GM19455 (cell line): Measurements from ENCODE around the gene HTR4.
"Not testable (repeated sequence)": the region's sequence is repeated elsewhere in the genome, so short reads cannot be mapped to it uniquely, and the experiment has no call there.

Experiments
- ATAC-seq: cut with Tn5 transposase; IDR thresholded peaks from one replicate; pipeline ENCODE4 v1.9.1; 2021; ENCODE audit not compliant: unreplicated experiment

Gene HTR4, protein sequence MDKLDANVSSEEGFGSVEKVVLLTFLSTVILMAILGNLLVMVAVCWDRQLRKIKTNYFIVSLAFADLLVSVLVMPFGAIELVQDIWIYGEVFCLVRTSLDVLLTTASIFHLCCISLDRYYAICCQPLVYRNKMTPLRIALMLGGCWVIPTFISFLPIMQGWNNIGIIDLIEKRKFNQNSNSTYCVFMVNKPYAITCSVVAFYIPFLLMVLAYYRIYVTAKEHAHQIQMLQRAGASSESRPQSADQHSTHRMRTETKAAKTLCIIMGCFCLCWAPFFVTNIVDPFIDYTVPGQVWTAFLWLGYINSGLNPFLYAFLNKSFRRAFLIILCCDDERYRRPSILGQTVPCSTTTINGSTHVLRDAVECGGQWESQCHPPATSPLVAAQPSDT

DNA sequence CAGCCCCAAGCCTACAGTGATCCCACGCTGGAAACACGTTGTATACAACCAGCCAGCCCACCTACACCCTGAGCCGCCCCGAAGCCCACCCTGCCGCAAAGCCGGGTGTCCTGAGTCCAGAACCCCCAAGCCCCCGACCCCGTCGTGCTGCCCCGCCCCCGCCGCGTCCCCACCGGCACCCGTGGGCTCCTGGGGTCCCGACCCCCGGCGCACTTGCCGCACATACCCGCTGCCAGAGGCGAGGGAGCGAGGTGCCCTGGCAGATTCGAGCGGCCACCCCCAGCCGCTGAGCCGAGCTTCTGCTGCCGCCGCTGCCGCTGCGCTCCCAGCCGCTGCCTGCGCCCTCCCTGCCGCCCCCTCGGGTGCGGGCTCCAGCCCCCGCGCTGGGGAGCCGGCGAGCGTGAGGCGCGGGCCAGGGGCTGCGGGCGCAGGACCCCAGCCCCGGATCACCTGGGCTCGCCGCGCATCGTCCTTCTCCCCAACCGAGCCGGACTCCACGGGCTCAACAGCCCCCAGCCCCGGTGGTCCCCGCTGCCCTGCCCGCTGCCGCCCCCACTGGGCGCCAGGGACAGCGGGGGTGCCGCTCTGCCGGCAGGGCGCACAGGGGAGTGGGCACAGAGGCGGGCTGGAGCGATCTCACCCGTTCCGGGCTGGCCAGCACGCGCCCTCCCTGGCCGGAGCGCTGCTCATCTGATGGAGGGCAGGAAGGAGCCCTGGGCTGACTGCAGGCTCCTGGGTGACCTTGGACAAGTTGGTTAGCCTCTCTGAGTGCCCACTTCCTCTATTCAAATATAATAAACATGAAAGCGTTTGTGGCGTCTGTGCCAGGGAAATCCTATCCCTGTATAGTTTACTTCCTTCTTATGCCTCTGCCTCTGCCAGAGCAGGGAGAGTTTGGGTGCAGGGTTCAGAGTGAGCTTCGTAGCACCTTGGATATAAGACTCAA is at the start of gene HTR4:
Gene HTR4, minus strand, starts transcription at position 692 of the 946 bp plus-strand sequence. CDS start 17,513 bp downstream, outside the sequence.
- no peak for ATAC-seq

DNA sequence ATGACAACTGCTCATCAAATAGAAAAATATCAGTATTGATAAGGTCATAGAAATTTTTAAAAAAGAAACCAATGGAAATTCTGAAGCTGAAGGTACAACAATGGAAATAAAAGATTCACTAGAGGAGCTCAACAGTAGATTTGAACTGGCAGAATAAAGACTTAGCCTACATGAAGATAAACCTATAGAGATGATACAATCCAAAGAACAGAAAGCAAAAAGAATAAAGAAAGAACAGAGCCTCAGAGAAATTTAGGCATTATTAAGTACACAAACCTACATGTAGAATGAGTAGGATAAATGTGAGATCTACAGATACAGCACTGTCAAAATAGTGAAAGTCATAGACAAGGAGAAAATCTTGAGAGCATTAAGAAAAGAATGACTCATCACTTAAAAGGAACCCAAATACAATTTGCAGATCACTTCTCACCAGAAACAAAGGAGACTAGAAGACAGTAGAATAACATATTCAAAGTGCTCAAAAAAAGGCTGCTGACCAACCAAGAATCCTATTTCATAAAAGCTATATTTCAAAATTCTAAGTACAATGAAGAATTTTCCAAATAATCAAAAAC is 47.8 kb upstream of the HTR4 start:
- no peak for ATAC-seq

DNA sequence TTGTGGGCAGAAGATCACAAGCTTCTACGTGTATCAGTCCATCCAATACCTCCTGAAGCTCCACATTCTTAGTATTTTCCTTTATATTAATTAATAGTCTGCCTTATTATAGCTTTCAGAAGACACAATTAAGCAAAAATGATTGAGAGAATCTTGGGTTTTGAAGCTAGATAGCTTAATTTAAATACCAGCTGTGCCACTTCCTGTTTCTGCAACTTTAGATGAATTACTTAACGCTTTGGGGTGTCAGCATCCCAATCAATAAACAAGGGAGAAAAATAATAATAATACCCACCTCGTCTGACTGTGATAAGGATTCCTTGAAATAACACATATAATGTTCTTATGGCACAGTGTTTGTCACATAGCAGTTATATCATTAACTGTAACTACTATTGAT is 44.7 kb upstream of the HTR4 start:
- ATAC-seq: no peak

DNA sequence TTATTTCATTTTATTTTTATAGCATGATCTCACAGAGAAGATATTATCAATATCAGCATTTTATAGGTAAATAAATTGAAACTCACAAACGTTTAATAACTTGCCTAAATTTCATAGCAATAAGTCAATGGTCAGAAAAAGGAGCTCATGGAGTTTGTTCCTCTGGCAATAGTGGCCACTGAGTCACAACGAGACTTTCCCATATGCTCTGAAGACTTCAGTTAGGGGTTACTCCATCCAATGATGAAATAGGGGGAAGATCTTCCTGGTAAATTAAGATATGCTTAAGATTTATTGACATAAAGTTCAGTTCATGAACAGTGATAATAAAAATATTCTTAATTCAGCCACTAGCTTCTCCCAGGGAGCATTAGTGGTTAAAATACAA is 43.5 kb upstream of the HTR4 start:
- ATAC-seq: no peak

DNA sequence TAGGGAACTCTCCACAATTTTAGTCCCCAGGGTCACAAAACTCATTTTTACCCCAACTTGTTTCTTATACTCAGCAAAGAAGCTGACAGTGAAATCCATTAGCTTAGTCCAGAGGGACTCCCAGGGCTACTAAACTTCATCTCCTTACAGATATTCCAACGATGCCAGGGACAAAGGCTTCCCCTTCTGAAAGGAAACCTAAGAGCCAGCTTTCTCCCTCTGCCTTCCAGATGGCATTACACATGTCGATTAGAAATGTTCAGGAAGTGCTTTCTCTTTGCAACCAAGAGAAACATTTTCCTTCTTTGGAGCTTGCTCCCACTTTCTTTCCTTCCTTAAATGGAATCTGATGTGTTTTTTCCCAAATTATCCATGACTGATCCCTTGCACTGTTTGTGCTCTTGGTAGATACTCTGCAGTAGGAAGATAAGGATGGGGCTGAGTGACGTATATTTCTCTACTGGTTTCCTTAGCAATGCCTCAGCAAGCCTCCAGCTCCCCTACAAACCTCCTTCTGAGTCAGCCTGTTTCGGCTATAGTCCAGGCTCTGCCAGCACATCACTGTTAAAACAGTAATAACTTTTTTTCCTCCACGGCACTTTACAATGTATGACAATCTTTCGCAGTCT is 43.0 kb upstream of the HTR4 start:
- ATAC-seq: no peak

DNA sequence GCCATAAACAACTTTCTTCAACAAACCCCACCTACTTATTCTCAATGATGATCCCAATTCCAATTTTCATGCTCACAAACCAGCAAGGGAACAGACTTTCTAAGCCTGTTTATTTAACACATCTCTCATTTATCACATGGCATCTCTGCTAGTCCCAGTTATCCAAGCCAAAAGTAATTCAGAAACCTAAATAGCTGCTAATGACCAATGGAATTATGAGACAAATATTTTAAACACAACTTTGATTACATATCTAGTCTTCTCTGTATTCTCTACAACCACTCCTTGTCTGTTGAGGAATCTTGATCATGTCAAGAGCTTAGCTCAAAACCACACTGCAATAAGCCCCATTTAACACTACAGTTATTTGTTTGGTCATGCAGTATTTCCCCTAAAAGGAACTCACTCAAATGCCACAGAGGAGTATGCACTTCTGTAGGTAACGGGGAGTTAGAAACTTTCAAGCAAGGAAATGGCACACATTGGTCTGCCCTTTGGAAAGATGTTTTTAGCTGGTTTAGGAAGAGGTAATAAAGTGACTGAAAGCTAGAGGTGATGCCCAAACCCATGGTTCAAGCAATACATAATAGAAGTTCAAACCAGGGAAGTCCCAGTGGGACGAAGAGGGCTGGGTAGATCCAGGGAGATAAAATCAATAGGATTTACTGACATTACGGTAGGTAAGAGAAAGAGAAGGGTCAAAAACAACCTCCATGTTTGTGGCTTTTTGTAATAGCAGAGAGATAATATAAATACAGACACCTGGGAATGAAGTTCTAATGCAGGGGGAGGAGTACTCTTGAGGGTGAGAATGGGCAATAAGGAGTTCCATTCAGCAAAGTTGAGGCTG is 42.1 kb upstream of the HTR4 start:
- ATAC-seq: no peak

DNA sequence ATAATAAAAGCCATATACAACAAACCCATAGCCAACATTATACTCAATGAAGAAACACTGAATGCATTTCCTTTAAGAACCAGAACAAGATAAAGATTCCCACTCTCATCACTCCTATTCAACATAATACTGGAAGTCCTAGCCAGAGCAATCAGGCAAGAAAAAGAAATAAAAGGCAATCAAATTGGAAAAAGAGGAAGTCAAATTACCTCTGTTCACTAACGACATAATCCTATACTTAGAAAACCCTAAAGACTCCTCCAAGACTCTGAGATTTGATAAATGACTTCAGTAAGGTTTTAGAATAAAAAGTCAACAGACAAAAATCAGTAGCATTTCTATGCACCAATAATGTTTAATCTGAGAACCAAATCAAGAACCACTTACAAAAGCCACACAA is 36.6 kb upstream of the HTR4 start:
- no peak for ATAC-seq

DNA sequence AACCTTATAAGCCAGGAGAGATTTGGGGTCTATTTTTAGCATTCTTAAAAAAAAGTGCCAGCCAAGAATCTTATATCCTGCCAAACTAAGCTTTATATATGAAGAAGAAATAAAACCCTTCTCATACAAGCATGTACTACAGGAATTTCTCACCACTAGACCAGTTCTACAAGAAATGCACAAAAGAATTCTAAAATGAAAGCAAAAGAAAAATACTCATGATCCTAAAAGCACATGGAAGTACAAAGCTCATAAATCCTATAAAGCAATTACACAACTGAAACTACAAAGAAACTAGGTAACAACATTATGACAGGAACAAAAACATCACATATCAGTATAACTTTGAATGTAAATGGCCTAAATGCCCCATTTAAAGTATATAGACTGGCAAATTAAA is 34.5 kb upstream of the HTR4 start:
- no peak for ATAC-seq

DNA sequence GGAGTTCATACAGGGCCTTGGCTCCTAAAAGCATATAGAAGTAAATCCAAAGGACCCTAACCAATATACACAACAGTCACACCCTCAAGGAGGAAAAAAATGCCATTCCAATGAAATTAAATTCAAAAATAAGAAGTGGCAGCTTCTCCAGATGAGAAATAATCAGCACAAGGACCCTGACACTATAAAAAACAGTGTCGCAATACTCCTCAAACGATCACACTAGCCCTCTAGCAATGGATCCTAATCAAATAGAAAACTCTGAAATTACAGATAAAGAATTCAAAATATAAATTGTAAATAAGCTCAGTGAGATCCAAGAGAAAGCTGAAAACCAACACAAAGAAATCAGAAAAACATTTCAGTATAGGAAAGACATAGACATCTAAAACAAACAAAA is 33.5 kb upstream of the HTR4 start:
- no peak for ATAC-seq

DNA sequence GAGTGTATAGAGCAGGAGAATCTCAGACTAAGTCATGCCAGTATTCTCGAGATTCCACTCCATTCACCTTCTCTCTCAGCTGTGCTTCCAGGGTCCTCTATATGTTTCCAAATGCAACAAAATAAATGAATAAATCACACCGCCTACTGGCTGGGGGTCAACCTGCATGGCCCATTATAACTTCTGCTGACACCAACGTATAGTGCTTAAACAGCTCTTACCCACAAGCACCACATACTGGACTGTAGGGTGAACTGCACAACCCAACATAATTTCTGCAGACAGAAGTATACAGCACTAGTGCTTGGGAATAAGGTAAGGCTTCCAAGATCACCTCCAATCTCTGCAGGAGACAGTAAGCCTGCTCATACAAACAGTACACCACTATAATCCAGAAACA is 33.1 kb upstream of the HTR4 start:
- ATAC-seq: peak; percentile 93

DNA sequence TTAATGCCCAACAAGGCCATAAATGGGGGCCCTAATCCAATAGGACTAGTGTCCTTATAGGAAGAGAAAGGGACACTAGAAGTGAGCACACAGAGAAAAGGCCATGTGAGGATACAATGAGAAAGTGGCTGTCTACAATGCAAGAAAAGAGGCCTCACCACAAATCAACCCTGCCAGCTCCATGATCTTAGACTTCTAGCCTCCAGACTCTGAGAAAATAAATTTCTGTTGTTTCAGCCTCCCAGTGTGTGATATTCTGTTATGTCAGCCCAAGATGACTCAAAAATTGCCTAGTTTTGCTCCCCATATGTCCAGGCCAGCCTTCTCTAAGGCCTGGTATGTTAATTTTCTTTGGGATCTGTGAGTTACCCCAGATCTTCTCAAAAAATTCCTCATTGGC is 32.3 kb upstream of the HTR4 start:
- no peak for ATAC-seq

DNA sequence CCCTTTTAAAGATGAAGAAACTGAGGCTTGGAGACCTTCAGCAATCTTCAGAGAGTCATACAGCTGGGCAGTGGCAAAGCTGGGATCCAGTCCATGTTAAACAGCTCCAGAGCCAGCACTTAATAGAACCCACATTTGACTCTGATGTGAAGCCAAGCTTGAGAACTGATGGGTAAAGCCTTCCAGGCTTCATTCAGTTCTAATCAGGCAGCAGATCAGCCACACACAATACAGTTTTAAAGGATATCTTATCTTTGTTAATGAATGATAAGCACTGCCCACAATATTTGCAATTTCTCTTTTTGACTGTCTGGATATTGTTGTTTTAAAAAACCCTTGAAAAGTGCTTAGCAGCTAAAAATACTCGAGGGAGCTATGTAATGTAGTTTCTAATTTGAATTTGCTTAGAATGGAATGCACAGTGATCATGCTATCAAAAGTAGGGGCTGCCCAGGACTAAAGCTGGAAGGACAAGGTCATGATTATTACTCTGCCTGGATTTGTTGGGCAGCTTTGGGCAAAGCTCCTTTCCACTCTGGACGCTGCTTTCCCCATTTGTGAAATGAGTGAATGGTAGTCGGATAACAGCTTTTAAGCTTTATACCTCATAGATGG is 31.3 kb upstream of the HTR4 start:
- ATAC-seq: no peak

DNA sequence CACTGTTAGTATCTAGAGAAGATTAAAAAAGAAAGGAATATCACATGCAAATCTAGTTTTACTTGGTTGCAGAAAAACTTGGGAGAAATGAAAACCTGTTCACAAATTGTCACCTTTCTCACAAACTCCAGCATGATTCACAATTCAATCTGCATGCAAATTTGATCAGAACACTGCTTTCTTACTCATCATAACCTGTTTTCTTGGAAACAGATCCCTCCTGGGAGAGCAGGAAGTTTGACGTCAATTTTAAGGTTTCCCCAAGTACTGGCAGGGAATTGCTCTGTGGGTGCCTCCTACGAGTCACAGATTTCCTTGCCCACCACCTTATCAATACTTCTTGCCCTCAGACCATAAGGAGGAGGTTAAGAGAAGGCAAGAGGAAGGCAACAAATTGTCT is 30.2 kb upstream of the HTR4 start:
- no peak for ATAC-seq

DNA sequence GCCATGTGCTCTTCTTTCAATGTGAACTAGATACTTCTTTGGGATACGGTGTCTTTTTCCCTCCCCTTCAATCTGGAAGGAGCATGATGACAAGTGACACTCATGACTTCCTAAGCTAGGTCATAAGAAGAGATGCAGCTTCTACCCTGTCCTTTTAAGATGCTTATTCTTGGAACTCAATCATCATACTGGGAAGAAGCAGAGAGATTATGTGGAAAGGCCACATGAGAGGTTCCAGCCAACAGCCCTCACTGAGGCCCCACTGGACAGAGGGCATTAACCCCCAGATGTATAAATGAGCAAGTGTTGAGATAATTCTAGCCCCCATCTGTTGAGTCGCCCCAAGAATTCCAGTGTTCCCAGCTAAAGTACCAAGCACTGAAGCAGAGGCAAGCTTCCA is 29.3 kb upstream of the HTR4 start:
- no peak for ATAC-seq

DNA sequence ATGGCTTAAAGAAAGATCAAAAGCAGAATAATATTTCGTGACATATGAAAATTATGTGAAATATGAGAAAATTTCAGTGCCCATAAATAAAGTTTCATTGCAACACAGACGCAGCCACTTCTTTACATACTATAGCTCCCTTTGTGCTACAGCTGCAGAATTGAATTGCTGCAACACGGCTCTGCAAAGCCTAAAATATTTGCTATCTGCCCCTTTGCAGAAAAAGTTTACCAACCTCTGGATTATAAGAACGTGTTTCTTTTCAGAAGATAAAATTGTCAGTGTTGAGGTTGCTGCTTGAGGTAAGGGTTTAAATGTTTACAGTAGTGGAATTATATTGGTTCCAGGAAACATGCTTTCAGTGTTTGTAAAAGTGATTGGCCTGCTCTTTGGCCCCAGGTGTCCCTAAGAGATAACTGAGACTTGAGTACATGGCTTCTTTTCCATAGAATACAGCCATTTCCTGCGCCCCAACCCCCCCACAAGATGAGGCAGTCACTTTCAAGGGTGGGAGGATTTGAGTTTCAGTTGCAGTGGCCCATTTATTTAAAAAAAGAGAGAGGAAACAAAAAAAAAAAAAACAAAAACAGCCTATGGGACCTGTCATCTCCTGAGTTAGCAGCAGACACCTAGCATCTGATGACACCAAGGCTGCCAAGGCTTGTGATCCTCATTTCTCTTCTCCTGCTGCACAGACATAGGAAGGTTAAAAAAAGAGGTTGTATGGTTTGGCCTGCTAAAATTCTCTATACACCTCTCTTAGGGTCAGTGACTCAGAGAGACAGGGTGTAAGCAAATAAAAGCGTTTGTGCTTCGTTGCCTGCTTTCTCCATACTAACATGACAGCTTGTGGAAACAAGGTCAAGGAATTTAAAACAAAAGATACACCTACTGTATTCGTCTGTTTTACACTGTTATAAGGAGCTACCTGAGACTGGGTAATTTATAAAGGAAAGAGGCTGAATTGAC is 28.0 kb upstream of the HTR4 start:
- ATAC-seq: no peak

DNA sequence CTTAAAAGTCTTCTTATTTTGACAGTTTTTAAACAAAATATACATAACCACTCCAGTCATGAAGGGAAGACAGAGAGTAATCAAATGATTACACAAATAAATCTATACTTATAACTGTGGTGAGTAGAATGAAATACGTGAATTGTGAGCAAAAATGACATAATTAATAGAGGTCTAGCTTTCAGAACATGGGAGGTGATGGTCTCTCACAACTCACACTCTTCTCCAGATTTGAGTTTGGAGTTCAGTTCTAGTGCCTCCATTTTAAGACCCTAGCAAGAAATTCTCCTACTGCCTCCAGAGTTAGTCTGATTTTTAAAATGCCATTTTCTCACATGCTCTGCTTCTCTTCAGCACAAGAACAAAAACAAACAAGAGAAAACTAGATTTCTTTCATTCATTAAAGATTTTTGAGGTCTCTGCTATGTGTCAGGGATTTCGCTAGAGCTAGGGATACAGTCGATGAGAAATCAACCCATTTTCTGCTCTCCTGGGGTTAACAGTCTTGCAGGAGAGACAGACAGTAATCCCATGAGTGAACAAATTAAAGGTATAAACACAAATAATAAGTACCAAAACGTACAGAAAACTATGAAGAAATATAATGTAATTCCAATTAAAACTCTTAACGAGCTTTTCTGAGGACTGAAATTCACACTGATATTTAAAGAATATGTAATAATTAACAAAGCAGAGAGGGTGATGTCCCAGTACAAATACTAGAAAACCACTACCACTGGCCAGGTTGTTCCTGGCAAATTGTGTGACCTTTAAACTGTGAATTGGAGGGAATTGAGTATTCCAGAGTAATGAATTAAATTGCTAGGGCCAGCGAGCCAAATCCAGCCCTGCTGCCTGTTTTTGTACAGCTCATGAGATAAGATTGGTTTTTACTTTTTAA is 27.1 kb upstream of the HTR4 start:
- ATAC-seq: no peak

DNA sequence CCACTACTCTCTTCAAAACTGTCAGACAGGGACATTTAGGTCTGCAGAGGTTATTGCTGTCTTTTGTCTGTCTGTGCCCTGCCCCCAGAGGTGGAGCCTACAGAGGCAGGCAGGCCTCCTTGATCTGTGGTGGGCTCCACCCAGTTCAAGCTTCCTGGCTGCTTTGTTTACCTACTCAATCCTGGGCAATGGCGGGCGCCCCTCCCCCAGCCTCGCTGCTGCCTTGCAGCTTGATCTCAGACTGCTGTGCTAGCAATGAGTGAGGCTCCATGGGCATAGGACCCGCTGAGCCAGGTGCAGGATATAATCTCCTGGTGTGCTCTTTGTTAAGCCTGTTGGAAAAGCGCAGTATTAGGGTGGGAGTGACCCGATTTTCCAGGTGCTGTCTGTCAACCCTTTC is 19.4 kb upstream of the HTR4 start:
- not testable (repeated sequence) for ATAC-seq

DNA sequence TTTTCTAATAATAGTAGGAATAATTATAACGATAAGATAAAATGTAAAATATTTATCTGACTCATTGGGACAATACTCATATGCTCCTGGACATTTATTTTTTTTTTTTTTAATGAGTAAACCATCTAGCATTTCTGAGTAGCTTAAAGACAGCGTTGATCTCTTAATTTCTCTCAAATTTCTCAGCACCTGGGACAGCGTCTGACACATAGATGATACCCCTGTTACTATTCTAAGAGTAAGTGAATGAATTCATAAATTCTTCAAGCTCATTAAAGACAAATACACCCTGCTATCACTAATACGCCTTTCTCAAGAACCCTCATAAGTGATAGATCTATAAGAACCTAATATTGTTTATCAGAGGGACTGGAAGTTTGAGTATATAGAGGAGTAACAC is 12.0 kb upstream of the HTR4 start:
- ATAC-seq: no peak
